Suppressor macrophage treated with lipopolysaccharide for 1 hour (primary cell): ENCODE measurements around the gene FBXO2.

Experiments used
- DNase-seq, 3 donors: peaks; one replicate each; pipeline ENCODE4 v3.0.0-alpha.2; 2020 to 2022

The FBXO2 gene, protein sequence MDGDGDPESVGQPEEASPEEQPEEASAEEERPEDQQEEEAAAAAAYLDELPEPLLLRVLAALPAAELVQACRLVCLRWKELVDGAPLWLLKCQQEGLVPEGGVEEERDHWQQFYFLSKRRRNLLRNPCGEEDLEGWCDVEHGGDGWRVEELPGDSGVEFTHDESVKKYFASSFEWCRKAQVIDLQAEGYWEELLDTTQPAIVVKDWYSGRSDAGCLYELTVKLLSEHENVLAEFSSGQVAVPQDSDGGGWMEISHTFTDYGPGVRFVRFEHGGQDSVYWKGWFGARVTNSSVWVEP

DNA sequence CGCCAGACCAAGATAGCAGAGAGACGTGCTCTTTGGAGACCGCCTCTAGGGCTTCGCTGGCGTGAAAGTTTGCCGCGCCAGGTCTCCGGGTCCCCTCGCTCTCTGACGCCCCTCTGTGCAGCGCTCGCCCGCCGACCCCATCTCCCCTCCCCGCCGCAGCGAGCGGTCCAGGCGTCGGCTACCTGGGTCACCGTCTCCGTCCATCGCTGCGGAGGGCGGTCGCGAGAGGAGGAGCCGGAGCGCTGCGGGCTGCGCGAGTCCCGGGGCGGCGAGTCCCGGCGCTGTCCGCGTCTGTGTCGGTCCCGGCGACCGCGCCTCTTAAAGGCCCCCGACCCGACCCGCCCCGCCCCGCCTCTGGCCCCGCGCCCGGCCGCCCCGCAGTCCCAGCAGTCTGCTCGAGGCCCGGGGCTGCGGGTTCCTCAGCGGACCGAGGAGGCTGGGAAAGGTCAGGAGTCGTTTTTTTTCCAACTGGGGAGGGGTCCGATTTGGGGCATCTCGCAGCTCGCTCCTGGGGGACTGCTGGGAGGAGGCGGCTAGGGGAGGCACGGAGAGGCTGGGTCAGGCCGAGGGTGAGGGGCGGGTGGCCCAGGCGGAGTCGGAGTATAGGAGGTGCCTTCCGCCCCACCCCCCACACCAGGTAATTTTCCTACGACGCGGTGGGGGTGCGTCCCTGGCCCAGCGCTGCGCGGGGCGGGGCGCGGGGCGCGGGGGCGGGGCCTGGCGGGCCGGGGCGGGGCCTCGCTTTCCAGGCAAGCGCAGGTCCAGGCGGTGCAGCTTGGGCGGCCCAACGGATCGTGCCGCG lies at the start of gene FBXO2, which contains the start of gene FBXO44:
TSS of gene FBXO2 (minus strand) at position 293 of the 802 bp plus-strand sequence. CDS start at position 204, 89 bp downstream.
TSS of gene FBXO44 (plus strand) at position 741 of the 802 bp plus-strand sequence. CDS start 959 bp downstream, outside the sequence.
- DNase-seq, result peak in 2 of 3 donors; percentile 42 to 76

GRCh38 chr1:11703357-11704193 lies 49.3 kb upstream of the FBXO2 start:
- DNase-seq, result peak in 2 of 3 donors; percentile 28 to 35

GRCh38 chr1:11701981-11702803 lies 48.0 kb upstream of the FBXO2 start:
- no peak for DNase-seq

- DNase-seq, result no peak
These were observed 47.3 kb upstream of the FBXO2 start for GRCh38 chr1:11701551-11701961.

- DNase-seq, result no peak
These were observed 46.6 kb upstream of the FBXO2 start for GRCh38 chr1:11700601-11701467.

DNA sequence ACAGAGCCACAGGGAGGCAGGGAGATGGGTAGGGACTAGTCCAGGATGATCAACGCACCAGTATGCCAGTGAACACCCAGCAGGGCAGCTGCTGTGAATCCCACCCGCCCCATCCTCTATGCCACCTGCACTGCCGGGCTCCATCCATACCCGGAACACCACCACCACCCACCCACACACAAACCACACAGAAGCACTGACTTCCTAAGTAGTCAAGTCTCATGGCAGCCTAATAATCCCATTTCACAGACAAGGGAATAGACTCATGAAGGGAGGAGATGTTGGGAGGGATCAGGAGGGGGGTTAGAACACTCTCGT lies 43.6 kb upstream of the FBXO2 start:
- DNase-seq, result no peak

- DNase-seq, result no peak
These were observed 43.1 kb upstream of the FBXO2 start for GRCh38 chr1:11697188-11697892.

DNA sequence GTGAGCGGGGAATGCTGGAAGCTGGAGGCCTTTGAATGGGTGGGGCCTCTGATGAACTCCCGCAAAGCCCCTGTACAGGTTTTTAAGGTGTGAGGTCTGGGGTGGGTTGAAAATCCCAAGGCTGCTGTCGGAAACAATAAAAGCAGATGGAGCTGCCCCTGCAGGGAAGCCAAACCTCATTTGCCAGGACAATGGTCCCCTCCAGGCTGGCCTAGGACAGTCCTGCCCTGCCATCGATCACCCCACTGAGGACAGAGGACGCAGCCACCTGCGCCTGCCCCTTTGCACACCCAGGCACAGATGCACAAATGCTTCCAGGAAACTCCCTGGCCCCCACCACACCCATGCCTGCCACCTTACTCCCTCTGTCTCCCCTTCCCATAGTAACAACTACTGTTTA lies 41.6 kb upstream of the FBXO2 start:
- no peak for DNase-seq

- no peak for DNase-seq
These were observed 39.7 kb upstream of the FBXO2 start for GRCh38 chr1:11693917-11694316.

DNA sequence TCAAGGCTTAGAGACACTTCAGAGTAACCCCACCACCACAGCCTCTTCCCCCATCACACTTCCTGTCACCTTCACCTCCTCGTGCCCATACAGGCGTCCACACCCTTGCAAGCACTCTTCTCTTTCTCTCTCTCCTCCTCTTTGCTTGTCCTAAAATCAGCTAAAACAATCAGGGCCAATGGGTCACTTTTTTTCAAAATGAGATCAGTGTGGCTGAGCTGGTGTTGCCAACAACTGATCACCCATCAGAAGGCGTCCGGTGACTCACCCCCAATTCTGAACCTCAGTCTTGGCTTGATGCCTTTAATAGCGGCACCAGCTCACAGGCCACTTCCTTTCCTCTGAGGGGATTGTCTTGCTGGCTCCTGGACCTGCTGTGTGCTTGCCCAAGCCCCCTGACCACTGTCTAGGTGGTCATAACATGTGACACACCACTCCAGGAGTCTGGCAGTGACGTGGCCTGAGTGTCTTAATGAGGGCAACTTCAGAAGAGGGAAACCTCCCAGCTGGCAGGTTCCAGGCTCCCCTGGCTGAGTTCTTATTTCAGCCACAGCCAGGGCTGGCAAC lies 38.9 kb upstream of the FBXO2 start:
- DNase-seq, result peak; percentile 90 to 92 (median 90)

DNA sequence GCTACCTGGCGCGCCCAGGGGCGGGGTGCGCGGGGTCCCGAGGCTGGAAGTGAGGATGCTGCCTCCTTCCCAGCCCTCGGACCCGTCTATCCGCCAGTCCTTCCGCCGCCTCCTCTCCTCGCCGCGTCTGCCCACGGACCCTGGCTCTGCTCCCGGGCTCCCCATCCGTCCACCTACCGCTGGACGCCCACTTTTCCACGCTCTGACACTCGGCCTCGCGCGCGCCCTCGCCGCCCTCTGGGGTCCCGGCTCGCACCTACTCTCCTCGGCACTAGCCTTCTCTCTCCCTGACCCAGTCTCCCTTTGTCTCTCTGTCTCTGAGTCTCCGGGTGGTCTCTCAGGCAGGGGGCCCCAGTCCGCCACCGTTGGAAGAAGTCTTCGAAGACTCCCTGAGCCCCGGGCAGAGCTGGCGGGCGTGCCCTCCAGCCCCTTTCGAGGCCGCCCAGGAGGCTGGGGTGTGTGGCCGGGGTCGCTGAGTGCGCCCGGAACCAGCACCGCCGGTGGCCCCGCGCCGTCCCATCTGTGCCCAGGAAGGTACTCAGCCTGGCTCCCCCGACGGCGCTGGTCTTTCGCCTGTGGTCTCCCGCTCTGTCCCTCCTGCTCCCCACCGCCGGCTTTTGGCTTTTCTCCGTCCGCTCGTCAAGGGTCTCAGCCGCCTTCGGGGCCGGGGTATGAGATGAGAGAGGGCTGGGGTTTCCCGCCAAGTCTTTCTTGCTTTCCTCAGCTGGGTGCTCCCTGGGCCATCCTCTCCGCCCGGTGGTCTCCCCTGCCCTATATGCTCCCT lies 37.9 kb upstream of the FBXO2 start:
- no peak for DNase-seq

DNA sequence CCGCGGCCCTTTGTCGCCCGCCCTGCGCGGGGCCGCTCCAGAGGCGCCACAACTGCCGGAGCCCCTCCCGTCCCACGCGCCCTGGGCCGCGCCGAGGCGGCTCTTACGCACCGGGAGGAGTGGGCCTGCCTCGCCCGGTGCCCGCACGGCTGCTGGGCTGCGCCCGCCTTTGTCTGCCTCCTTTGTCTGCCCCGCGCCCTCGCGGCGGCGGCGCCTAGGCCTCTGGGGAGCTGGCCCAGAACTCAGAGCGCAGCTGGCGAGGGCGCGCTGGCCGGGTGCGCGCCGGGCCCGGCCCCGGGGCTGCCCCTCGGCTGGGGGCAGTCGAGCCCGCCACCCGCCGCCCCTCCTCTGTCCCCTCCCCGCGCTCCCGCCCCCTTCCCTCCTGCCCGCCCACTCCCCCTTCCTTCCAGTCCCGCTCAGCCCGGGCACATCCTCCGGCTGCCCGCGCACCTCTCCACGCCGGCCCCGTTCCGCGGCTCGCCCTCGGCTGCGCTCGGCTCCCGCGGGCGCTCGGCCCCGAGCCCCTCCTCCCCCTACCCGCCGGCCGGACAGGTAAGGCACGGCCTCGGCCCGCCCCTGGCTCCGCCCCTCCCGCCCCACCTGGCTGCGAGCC lies 37.2 kb upstream of the FBXO2 start, which contains the start of gene DRAXIN:
TSS of gene DRAXIN (plus strand) at position 409 of the 613 bp plus-strand sequence. CDS start 14,549 bp downstream, outside the sequence.
- peak in 1 of 3 donors; percentile 52 for DNase-seq

DNA sequence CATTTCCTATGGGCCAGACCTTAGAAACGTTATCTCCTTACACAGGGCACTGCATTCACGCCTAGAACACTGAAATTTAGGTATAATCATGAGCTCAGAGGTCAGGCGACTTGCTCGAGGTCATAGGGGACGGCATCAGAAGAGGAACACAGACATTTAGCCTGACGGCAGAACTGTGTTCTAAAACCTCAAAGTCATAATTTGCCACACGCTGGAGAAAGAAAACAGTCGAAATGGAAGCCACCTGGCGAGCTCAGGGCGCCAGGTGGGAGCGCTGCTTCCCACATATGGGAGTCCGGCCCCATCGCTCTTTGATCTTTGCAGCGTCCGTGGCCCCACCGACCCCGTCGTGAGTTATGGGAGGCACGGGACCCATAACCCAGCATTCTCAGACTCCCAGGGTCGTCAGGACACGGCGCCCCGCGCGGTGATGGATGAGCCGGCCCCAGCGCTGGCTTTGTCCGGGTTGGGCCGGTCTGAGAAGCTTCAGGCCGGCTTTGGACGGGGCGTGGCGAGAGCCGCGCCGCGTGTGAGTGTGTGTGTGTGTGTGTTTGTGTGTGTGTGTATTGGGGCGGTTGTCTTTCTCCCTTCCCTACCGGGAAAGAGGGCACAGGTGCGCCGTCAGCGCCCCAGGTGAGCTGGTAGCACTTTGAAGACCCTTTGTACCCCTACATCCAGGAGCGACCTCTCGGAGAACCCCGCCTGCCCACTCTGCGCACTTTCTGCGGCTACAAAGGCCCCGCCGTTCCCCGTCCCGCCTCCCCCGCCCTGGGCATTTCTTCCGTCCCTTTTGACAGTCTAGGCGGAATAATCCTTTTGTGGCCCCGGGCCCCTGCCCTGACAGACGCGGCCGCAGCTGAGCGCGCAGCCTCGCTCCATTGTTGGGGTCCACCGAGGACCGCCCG lies 36.4 kb upstream of the FBXO2 start:
- DNase-seq, result peak; percentile 26 to 37 (median 33)

DNA sequence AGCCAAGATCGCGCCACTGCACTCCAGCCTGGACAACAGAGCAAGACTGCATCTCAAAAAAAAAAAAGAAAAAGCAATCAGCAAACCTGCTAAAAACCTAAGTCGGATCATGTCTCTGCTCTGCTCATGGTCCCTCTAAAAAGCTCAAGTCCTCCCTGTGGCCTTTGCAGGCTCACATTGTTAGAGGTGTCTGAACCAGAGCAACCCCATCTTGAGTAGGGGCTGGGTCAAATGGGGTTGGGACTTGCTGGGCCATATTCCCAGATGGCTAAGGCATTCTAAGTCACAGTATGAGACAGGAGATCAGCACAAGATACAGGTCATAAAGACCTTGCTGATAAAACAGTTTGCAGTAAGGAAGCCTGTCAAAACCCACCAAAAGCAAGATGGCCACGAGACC lies 34.3 kb upstream of the FBXO2 start:
- no peak for DNase-seq

- DNase-seq, result no peak
These were observed 31.1 kb upstream of the FBXO2 start for GRCh38 chr1:11685210-11685752.

- no peak for DNase-seq
These were observed 29.8 kb upstream of the FBXO2 start for GRCh38 chr1:11684070-11684469.

GRCh38 chr1:11682799-11683198 lies 28.6 kb upstream of the FBXO2 start:
- peak in 1 of 3 donors; percentile 41 for DNase-seq
